Transverse colon (tissue), 4 donors: ENCODE measurements around the gene CCDC34. TPM values are rescaled to one million over a fixed set of nuclear protein-coding genes. Genes with fewer than 3 reads are reported as not detected.

ENCODE experiments used
- DNase-seq: peaks from one replicate; pipeline ENCODE4 v3.0.0-alpha.2; 2019
- H3K27ac ChIP-seq, 4 donors: fragments of 200-600 bp; sonication (generic); 2 replicates each; pipeline ENCODE4 v1.5.1; 2016 to 2018; ENCODE audit warnings: inconsistent platforms in 4 of 4
- H3K27me3 ChIP-seq: fragments of 200-600 bp; sonication (generic); 2 replicates; pipeline ENCODE4 v1.5.1; 2017; ENCODE audit warnings: inconsistent platforms
- H3K36me3 ChIP-seq, 4 donors: fragments of 200-600 bp; sonication (generic); 2 replicates each; pipeline ENCODE4 v1.5.1; 2017 to 2019; ENCODE audit warnings: inconsistent platforms in 4 of 4
- H3K4me1 ChIP-seq, 4 donors: fragments of 200-600 bp; sonication (generic); 2 replicates each; pipeline ENCODE4 v1.5.1; 2017 to 2020; ENCODE audit warnings: inconsistent platforms in 4 of 4
- H3K4me3 ChIP-seq, 4 donors: fragments of 200-600 bp; sonication (generic); 1 replicate in 1 of 4; 2 replicates in 3 of 4; pipeline versions ENCODE4 v1.5.1 to v1.6.1; 2017 to 2019; ENCODE audit warnings: inconsistent platforms in 4 of 4
- H3K9me3 ChIP-seq, 2 donors: fragments of 200-600 bp; sonication (generic); 2 replicates each; pipeline ENCODE4 v1.5.1; 2017 to 2019; ENCODE audit warnings: inconsistent platforms in 2 of 2
- EP300 ChIP-seq: sonication (generic); formaldehyde crosslinking; IDR thresholded peaks from one replicate; pipeline ENCODE4 v1.6.1; 2017; ENCODE audit warnings: antibody characterized with exemption, low read depth
- POLR2A ChIP-seq: fragments of 450-650 bp; IDR thresholded peaks from one replicate; pipeline ENCODE4 v1.6.1; 2016; ENCODE audit warnings: antibody characterized with exemption, mild to moderate bottlenecking, moderate library complexity
- POLR2AphosphoS5 ChIP-seq, 3 donors: sonication (generic); formaldehyde crosslinking; IDR thresholded peaks; one replicate each; pipeline ENCODE4 v1.6.1; 2016; ENCODE audit warnings: antibody characterized with exemption in 3 of 3
- WGBS, 2 donors: methylation state at CpG; one replicate each; pipeline ENCODE4 v1.1.5; 2018; ENCODE audit warnings: low coverage in 1 of 2; 5-methylcytosine and 5-hydroxymethylcytosine counted together
- in situ Hi-C, 4 donors: fragments of 200-750 bp; cut with MboI; loops; one replicate each; pipeline versions ENCODE4 v1.15.0 to v1.15.1; 2017; ENCODE audit warnings: low sequenced_read_pairs in 3 of 4, low pct_ligation_motif_present in 1 of 4, low pct_unique_long_range_greater_than_20kb in 1 of 4
- intact Hi-C: fragments of 100-400 bp; cut with DNase I; formaldehyde crosslinking; loops from one replicate; pipeline ENCODE4 v1.15.1; 2023; ENCODE audit warnings: low total_unique reads
- total RNA-seq, 4 donors: library from RNA; depleted of rRNA; stranded (reverse); fragments of >200 nt; gene quantifications; one replicate each; pipeline ENCODE4 v1.1.0, GENCODE V29; 2016
- TF ChIP-seq, protein P1 (sequence below), 5 experiments: fragments of 200-600 bp in 3 of 5; fragments of 450-650 bp in 2 of 5; sonication (generic) in 3 of 5; IDR thresholded peaks; 1 replicate in 2 of 5; 2 replicates in 3 of 5; pipeline ENCODE4 v1.5.1; 2016 to 2017; ENCODE audit warnings: antibody characterized with exemption in 5 of 5, inconsistent platforms in 3 of 5, mild to moderate bottlenecking in 2 of 5, moderate library complexity in 1 of 5

Gene CCDC34
- total RNA-seq, 4 donors from 2014 or later = 0.40 to 6.8 (median 5.6) TPM; not detected in 1

DNA sequence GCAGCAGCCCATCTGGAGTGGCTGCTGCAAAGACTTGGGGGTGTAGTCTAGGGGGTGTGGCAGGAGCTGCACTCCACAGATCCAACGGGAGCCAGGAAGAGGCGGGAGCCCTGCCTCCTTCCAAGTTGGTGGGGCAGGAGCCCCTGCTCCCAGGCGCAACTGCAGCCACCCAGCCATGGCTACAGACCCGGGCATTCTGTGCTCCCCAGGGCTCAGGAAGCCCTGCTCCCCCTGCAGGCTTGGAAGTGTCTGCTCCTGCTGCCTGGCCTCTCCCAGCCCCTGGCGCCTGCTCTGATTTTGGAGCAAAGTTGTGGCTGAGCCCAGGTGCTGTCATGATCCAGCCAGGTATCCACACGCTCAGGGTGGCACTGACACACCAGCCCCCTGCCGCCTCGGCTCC, 58.5 kb downstream of the CCDC34 start:
- no peak overlapping the region for H3K27ac ChIP-seq
- WGBS, 2 donors = 87% methylated on average over 8 of the region's 8 CpGs; no CpG with 5 or more reads in 1 of the 2 donors
- in situ Hi-C loops = loop anchor here in 1 of 4 donors (10.0 kb wide), 1 partner anchor 120 kb away; no protein-coding TSS in a partner anchor

DNA sequence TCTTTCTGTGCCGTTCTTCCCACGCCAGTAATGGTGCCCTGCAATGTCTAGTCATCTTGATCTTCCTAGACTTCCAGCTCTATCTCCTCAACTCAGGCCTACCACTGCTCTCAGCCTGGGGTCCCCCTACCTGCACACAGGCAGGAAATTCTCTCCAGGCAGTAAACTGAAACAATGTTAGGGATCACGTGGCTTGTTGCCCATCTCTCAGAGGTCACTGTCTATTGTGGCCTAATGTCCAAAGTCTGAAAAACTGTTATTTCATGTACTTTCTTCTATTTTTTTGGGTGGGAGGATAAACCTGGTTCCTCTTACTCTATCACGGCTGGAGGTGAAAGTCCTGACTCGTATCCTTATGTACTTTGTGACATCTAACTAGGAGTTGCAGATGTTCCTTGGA, 59.1 kb downstream of the CCDC34 start:
- TF ChIP-seq, protein P1, sequence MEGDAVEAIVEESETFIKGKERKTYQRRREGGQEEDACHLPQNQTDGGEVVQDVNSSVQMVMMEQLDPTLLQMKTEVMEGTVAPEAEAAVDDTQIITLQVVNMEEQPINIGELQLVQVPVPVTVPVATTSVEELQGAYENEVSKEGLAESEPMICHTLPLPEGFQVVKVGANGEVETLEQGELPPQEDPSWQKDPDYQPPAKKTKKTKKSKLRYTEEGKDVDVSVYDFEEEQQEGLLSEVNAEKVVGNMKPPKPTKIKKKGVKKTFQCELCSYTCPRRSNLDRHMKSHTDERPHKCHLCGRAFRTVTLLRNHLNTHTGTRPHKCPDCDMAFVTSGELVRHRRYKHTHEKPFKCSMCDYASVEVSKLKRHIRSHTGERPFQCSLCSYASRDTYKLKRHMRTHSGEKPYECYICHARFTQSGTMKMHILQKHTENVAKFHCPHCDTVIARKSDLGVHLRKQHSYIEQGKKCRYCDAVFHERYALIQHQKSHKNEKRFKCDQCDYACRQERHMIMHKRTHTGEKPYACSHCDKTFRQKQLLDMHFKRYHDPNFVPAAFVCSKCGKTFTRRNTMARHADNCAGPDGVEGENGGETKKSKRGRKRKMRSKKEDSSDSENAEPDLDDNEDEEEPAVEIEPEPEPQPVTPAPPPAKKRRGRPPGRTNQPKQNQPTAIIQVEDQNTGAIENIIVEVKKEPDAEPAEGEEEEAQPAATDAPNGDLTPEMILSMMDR (IDR thresholded peaks at IDR 0.05) = no peak
- TF ChIP-seq POLR2AphosphoS5 (IDR thresholded peaks at IDR 0.05) = no peak
- WGBS, 2 donors = 79 to 100% methylated on average over 2 to 5 of the region's 5 CpGs
- in situ Hi-C loops = loop anchor here in 1 of 4 donors (10.0 kb wide), 1 partner anchor 119 kb away; no protein-coding TSS in a partner anchor

More for the DNA sequence above, 58.5 kb downstream of the CCDC34 start:
- H3K4me1 ChIP-seq = no peaks in the 10 kb centered on the region
- no peaks in the 10 kb centered on the region for H3K9me3 ChIP-seq
- intact Hi-C loops = no loop called here
- no peak for DNase-seq
- TF ChIP-seq EP300 (no peak), POLR2A (no peak), POLR2AphosphoS5 (IDR thresholded peaks at IDR 0.05) (no peak)
- TF ChIP-seq, protein P1 (IDR thresholded peaks at IDR 0.05) = no peak
- no peaks in the 10 kb centered on the region for H3K36me3 ChIP-seq
- no peak overlapping the region for H3K4me3 ChIP-seq
- no peaks in the 10 kb centered on the region for H3K27me3 ChIP-seq

DNA sequence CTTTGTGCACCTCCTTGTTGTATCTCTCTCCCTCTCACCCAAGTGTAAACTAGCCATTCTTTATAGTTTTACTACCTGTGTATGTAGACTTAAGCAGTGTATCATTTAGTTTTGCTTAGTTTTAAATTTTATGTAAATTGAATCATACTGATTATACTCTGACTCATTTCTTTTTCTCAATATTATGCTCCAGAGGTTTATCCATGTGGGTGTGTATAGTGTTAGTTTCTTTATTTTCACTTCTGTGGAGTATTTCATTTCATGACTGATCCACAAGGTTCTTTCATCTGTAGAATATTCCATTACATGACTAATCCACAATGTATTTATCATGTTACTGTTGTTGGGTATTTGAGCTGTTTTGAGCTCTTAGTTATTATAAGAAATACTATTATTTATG, 62.0 kb downstream of the CCDC34 start:
- DNase-seq = no peak
- Histone ChIP-seq H3K27me3 (no peaks in the 10 kb centered on the region), H3K4me3 (no peak overlapping the region), H3K4me1 (peaks cover 0 to 10% (median 0%) of the 10 kb centered on the region in 4 donors), H3K9me3 (no peaks in the 10 kb centered on the region), H3K36me3 (no peaks in the 10 kb centered on the region), H3K27ac (no peak overlapping the region)
- in situ Hi-C loops (loop anchor here in 1 of 4 donors (10.0 kb wide), 1 partner anchor 116 kb away; no protein-coding TSS in a partner anchor), intact Hi-C loops (no loop called here)
- no peak for TF ChIP-seq EP300
- TF ChIP-seq POLR2A = no peak
- TF ChIP-seq POLR2AphosphoS5 (IDR thresholded peaks at IDR 0.05) = no peak
- TF ChIP-seq, protein P1 (IDR thresholded peaks at IDR 0.05) = no peak

More for the DNA sequence above, 59.1 kb downstream of the CCDC34 start:
- Histone ChIP-seq H3K36me3 (no peaks in the 10 kb centered on the region), H3K4me3 (no peak overlapping the region), H3K4me1 (no peaks in the 10 kb centered on the region), H3K27ac (no peak overlapping the region), H3K9me3 (no peaks in the 10 kb centered on the region), H3K27me3 (no peaks in the 10 kb centered on the region)
- intact Hi-C loops = no loop called here
- no peak for DNase-seq

DNA sequence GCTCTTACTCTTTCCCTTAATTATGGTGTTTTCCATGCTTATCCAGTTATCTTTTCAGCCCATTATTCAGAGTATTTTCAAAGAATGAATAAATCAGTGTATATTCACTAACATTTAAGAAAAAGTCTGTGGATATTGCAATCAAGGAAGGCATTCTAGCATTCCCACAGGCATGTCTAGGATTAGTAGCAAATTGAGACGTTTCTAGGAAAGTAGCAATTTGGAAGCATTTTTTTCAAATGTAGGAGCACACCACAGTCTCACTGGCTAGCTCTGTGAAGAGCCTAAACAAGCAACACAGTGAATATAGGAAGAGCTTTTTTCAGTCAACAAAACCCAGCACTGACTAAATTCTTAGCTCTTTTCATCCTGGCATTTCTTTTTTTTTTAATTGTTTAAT, 65.4 kb downstream of the CCDC34 start:
- intact Hi-C loops = loop anchor here (1.0 kb wide), 1 partner anchor 113 kb away; no protein-coding TSS in a partner anchor
- H3K4me3 ChIP-seq = no peak overlapping the region
- in situ Hi-C loops = loop anchor here in 2 of 4 donors (5.0 to 10.0 kb wide), 2 partner anchors 110 to 113 kb away; no protein-coding TSS in a partner anchor

More for the DNA sequence above, 65.4 kb downstream of the CCDC34 start:
- WGBS, 2 donors = 40 to 53% methylated on average over 1 of the region's 1 CpG
- no peaks in the 10 kb centered on the region for H3K9me3 ChIP-seq
- no peak overlapping the region for H3K27ac ChIP-seq
- H3K27me3 ChIP-seq = no peaks in the 10 kb centered on the region
- peaks cover 4 to 41% (median 21%) of the 10 kb centered on the region in 4 donors for H3K4me1 ChIP-seq
- TF ChIP-seq EP300 (no peak), POLR2A (no peak), POLR2AphosphoS5 (IDR thresholded peaks at IDR 0.05) (no peak)
- TF ChIP-seq, protein P1 (IDR thresholded peaks at IDR 0.05) = no peak
- no peak for DNase-seq
- H3K36me3 ChIP-seq = no peaks in the 10 kb centered on the region
